ENCODE data around the gene DUSP15.

DNA sequence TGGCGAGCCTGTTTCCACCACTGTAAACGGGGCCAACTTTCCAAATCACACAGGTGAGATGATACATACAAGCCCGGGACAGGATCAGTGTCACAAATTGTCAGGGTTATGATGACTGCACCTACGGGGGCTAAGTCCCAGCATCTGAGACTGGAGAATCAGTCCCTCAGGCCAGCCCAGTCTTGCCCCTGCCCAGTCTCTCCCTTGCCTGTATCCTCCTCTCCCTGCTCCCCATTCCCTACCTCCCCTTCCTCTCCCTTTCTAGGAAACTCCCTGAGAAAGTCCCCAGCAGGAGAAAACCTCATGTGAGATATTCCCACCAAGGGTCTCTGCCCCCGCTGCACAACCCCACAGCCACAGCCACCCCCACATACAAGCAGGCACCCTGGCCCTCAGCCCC, 26.4 kb downstream of the DUSP15 start:
- TF ChIP-seq ISL1 (CRISPR knock-in tag; IDR thresholded peaks at IDR 0.05): no peak
- TF ChIP-seq RARB (CRISPR knock-in tag; IDR thresholded peaks at IDR 0.05): no peak
- TF ChIP-seq CSDC2 (CRISPR knock-in tag; IDR thresholded peaks at IDR 0.05): no peak; the same call in 1 of the 2 replicates
- no peak for TF ChIP-seq ZFP3 (CRISPR knock-in tag; IDR thresholded peaks at IDR 0.05)
- TF ChIP-seq CREB5 (CRISPR knock-in tag; IDR thresholded peaks at IDR 0.05; ENCODE audit: low read depth): no peak
- no peak for TF ChIP-seq ARNTL (CRISPR knock-in tag; IDR thresholded peaks at IDR 0.05; ENCODE audit: borderline replicate concordance, low read depth)
- TF ChIP-seq, protein P1, sequence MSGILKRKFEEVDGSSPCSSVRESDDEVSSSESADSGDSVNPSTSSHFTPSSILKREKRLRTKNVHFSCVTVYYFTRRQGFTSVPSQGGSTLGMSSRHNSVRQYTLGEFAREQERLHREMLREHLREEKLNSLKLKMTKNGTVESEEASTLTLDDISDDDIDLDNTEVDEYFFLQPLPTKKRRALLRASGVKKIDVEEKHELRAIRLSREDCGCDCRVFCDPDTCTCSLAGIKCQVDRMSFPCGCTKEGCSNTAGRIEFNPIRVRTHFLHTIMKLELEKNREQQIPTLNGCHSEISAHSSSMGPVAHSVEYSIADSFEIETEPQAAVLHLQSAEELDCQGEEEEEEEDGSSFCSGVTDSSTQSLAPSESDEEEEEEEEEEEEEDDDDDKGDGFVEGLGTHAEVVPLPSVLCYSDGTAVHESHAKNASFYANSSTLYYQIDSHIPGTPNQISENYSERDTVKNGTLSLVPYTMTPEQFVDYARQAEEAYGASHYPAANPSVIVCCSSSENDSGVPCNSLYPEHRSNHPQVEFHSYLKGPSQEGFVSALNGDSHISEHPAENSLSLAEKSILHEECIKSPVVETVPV (CRISPR knock-in tag; IDR thresholded peaks at IDR 0.05): no peak
- TF ChIP-seq SNAI2 (CRISPR knock-in tag; IDR thresholded peaks at IDR 0.05): no peak
- no peak for TF ChIP-seq TOX (CRISPR knock-in tag; IDR thresholded peaks at IDR 0.05; ENCODE audit: borderline replicate concordance)
- TF ChIP-seq OSR1 (CRISPR knock-in tag; IDR thresholded peaks at IDR 0.05): no peak
- no peak for TF ChIP-seq PPARA (CRISPR knock-in tag; IDR thresholded peaks at IDR 0.05; ENCODE audit: borderline replicate concordance)
- TF ChIP-seq ZNF8 (CRISPR knock-in tag; IDR thresholded peaks at IDR 0.05): no peak

Measured in SK-N-SH treated with all-trans-retinoic acid at 6 μM for 48 hours (cell line).